Body of pancreas (tissue), 4 donors: Measurements from ENCODE around the gene SLC39A7. TPM values are rescaled to one million over a fixed set of nuclear protein-coding genes. Genes with fewer than 3 reads are reported as not detected.

Experiments used
- ATAC-seq: fragments of 150-250 bp; one replicate; pipeline ENCODE4 v1.9.1; 2016
- DNase-seq, 4 donors: peaks; one replicate each; pipeline ENCODE4 v3.0.0-alpha.2; 2019
- H3K27ac ChIP-seq, 4 donors: fragments of 200-600 bp; sonication (generic); 1 replicate in 3 of 4; 2 replicates in 1 of 4; pipeline versions ENCODE4 v1.5.1 to v1.6.1; 2016 to 2019; ENCODE audit warnings: mild to moderate bottlenecking in 1 of 4, mixed read lengths in 1 of 4, moderate library complexity in 1 of 4
- H3K27me3 ChIP-seq, 2 donors: fragments of 200-600 bp; sonication (generic); one replicate each; pipeline ENCODE4 v1.6.0; 2016; ENCODE audit warnings: mild to moderate bottlenecking in 1 of 2
- H3K36me3 ChIP-seq, 2 donors: fragments of 200-600 bp; sonication (generic); replicated peaks in 1 of 2; 2 replicates each; pipeline ENCODE4 v1.5.1; 2016; ENCODE audit warnings: low read depth in 2 of 2; ENCODE audit not compliant: insufficient read depth in 1 of 2
- H3K4me1 ChIP-seq: fragments of 200-600 bp; sonication (generic); one replicate; pipeline ENCODE4 v1.6.0; 2016
- H3K4me3 ChIP-seq, 2 donors: fragments of 200-600 bp; sonication (generic); 1 replicate in 1 of 2; 2 replicates in 1 of 2; pipeline ENCODE4 v1.5.1; 2016 to 2019
- H3K9me3 ChIP-seq, 3 donors: fragments of 200-600 bp; sonication (generic); 1 replicate in 2 of 3; 2 replicates in 1 of 3; pipeline ENCODE4 v1.5.1; 2016
- CTCF ChIP-seq, 7 experiments: fragments of 450-650 bp in 4 of 7; fragments of 200-600 bp in 3 of 7; sonication (generic) in 3 of 7; IDR thresholded peaks; one replicate each; pipeline ENCODE4 v1.5.1; 2016 to 2019; ENCODE audit warnings: antibody characterized with exemption in 7 of 7
- POLR2A ChIP-seq, 3 donors: fragments of 450-650 bp; IDR thresholded peaks; one replicate each; pipeline ENCODE4 v1.6.1; 2016; ENCODE audit warnings: antibody characterized with exemption in 3 of 3, mild to moderate bottlenecking in 2 of 3
- whole genome bisulfite sequencing, 2 donors: methylation state at CpG; one replicate each; pipeline ENCODE4 v1.1.5; 2017; 5-methylcytosine and 5-hydroxymethylcytosine counted together
- intact Hi-C: fragments of 100-400 bp; cut with DNase I; formaldehyde crosslinking; loops from one replicate; pipeline ENCODE4 v1.15.1; 2023
- total RNA-seq, 2 donors: library from RNA; depleted of rRNA; stranded (reverse); fragments of >200 nt; gene quantifications; one replicate each; pipeline ENCODE4 v1.1.0, GENCODE V29; 2016

SLC39A7 gene
- total RNA-seq, 2 donors from 2014 or later: 57.3 to 67.9 TPM

GRCh38 chr6:33166363-33166762 is 34.3 kb upstream of the SLC39A7 start:
- H3K36me3 ChIP-seq: no peaks in the 10 kb centered on the region
- WGBS, 2 donors: 50 to 75% methylated on average over 1 to 6 of the region's 6 CpGs
- H3K4me1 ChIP-seq: peaks cover 10% of the 10 kb centered on the region
- no peaks in the 10 kb centered on the region for H3K9me3 ChIP-seq
- H3K27ac ChIP-seq: no peak overlapping the region
- intact Hi-C loops: no loop called here
- H3K27me3 ChIP-seq: no peaks in the 10 kb centered on the region
- no peak for ATAC-seq
- no peak overlapping the region for H3K4me3 ChIP-seq
- TF ChIP-seq CTCF (IDR thresholded peaks at IDR 0.05): no peak
- no peak for TF ChIP-seq POLR2A (IDR thresholded peaks at IDR 0.05)
- DNase-seq: no peak

- DNase-seq (no peak), ATAC-seq (no peak)
- 56 to 79% methylated on average over 7 of the region's 7 CpGs for WGBS, 2 donors
Measured at GRCh38 chr6:33166811-33167210, 33.9 kb upstream of the SLC39A7 start.

GRCh38 chr6:33167374-33168283 is 33.0 kb upstream of the SLC39A7 start:
- Histone ChIP-seq H3K27me3 (no peaks in the 10 kb centered on the region), H3K9me3 (no peaks in the 10 kb centered on the region), H3K27ac (no peak overlapping the region), H3K4me3 (no peak overlapping the region), H3K4me1 (no peaks in the 10 kb centered on the region), H3K36me3 (no peaks in the 10 kb centered on the region)
- TF ChIP-seq CTCF (IDR thresholded peaks at IDR 0.05) (no peak), POLR2A (IDR thresholded peaks at IDR 0.05) (no peak)
- intact Hi-C loops: no loop called here
- DNase-seq (no peak), ATAC-seq (no peak)
- WGBS, 2 donors: 72 to 79% methylated on average over 18 to 19 of the region's 19 CpGs

More at GRCh38 chr6:33166811-33167210, 33.9 kb upstream of the SLC39A7 start:
- peaks cover 6% of the 10 kb centered on the region for H3K4me1 ChIP-seq
- intact Hi-C loops: no loop called here
- TF ChIP-seq CTCF (IDR thresholded peaks at IDR 0.05) (no peak), POLR2A (IDR thresholded peaks at IDR 0.05) (no peak)
- no peak overlapping the region for H3K4me3 ChIP-seq
- H3K27ac ChIP-seq: no peak overlapping the region
- H3K27me3 ChIP-seq: no peaks in the 10 kb centered on the region
- no peaks in the 10 kb centered on the region for H3K9me3 ChIP-seq
- no peaks in the 10 kb centered on the region for H3K36me3 ChIP-seq

- Histone ChIP-seq H3K4me1 (no peaks in the 10 kb centered on the region), H3K4me3 (no peak overlapping the region), H3K36me3 (no peaks in the 10 kb centered on the region), H3K9me3 (no peaks in the 10 kb centered on the region), H3K27me3 (no peaks in the 10 kb centered on the region), H3K27ac (no peak overlapping the region)
- TF ChIP-seq POLR2A (IDR thresholded peaks at IDR 0.05) (no peak), CTCF (IDR thresholded peaks at IDR 0.05) (no peak)
- WGBS, 2 donors: 69 to 74% methylated on average over 5 to 6 of the region's 6 CpGs
- ATAC-seq (no peak), DNase-seq (no peak)
- intact Hi-C loops: no loop called here
Measured at GRCh38 chr6:33168284-33168601, 32.4 kb upstream of the SLC39A7 start.

- intact Hi-C loops: no loop called here
Measured at GRCh38 chr6:33168639-33169038, 32.0 kb upstream of the SLC39A7 start.

More at GRCh38 chr6:33168639-33169038, 32.0 kb upstream of the SLC39A7 start:
- no peaks in the 10 kb centered on the region for H3K9me3 ChIP-seq
- no peaks in the 10 kb centered on the region for H3K36me3 ChIP-seq
- H3K27ac ChIP-seq: no peak overlapping the region
- ATAC-seq (no peak), DNase-seq (no peak)
- H3K4me1 ChIP-seq: no peaks in the 10 kb centered on the region
- WGBS, 2 donors: 72 to 73% methylated on average over 3 to 5 of the region's 5 CpGs
- H3K4me3 ChIP-seq: no peak overlapping the region
- TF ChIP-seq POLR2A (IDR thresholded peaks at IDR 0.05): no peak
- TF ChIP-seq CTCF (IDR thresholded peaks at IDR 0.05): no peak
- no peaks in the 10 kb centered on the region for H3K27me3 ChIP-seq
